A673 (cell line): ENCODE measurements around the gene OGFOD2. TPM values are rescaled to one million over a fixed set of nuclear protein-coding genes. Genes with fewer than 3 reads are reported as not detected.

Source experiments
- BruUV-seq: library from RNA; stranded (reverse); fragments of 400-500 nt; replicated peaks from 2 replicates; lab custom pipeline; 2021; lab: Mats Ljungman, UMichigan
- CTCF ChIA-PET: fragments of 300-600 bp; sonication (Branson Sonifier 250); formaldehyde crosslinking; loops from one replicate; lab custom pipeline; 2022; ENCODE audit warnings: antibody characterized with exemption; lab: Charles Lee
- POLR2A ChIA-PET: fragments of 300-600 bp; sonication (Branson Sonifier 250); formaldehyde crosslinking; loops from one replicate; lab custom pipeline; 2022; ENCODE audit warnings: antibody characterized with exemption; ENCODE audit not compliant: low non-redundant PET; lab: Charles Lee
- DNase-seq: peaks from one replicate; pipeline ENCODE4 v3.0.0-alpha.2; 2015; ENCODE audit warnings: low spot score
- H3K27ac ChIP-seq: fragments of 200-600 bp; sonication (generic); 2 replicates; pipeline ENCODE4 v1.5.1; 2016; ENCODE audit warnings: mixed run types, low read depth, mild to moderate bottlenecking, mixed read lengths, antibody characterized with exemption, low read length; ENCODE audit not compliant: poor library complexity, severe bottlenecking
- H3K27me3 ChIP-seq: fragments of 200-600 bp; sonication (generic); replicated peaks from 2 replicates; pipeline ENCODE4 v1.6.1; 2017; ENCODE audit warnings: mixed run types, low read depth, mild to moderate bottlenecking, mixed read lengths, antibody characterized with exemption, low read length; ENCODE audit not compliant: insufficient read depth, poor library complexity
- H3K36me3 ChIP-seq: fragments of 200-600 bp; sonication (generic); 2 replicates; pipeline ENCODE4 v1.6.1; 2016; ENCODE audit warnings: mixed run types, mild to moderate bottlenecking, mixed read lengths, antibody characterized with exemption, low read length; ENCODE audit not compliant: insufficient read depth, poor library complexity, severe bottlenecking
- H3K4me1 ChIP-seq: fragments of 200-600 bp; sonication (generic); 2 replicates; pipeline ENCODE4 v1.6.1; 2017; ENCODE audit warnings: mixed run types, mild to moderate bottlenecking, mixed read lengths, antibody characterized with exemption, low read length; ENCODE audit not compliant: insufficient read depth, poor library complexity, severe bottlenecking
- H3K4me3 ChIP-seq: fragments of 200-600 bp; sonication (generic); 2 replicates; pipeline ENCODE4 v1.5.1; 2016; ENCODE audit warnings: low read depth, mixed run types, mild to moderate bottlenecking, mixed read lengths, low read length; ENCODE audit not compliant: poor library complexity, severe bottlenecking
- H3K9me3 ChIP-seq: fragments of 200-600 bp; sonication (generic); 2 replicates; pipeline ENCODE4 v1.6.1; 2016; ENCODE audit warnings: mixed run types, low read depth, mild to moderate bottlenecking, mixed read lengths, antibody characterized with exemption, low read length; ENCODE audit not compliant: poor library complexity, severe bottlenecking
- EZH2 ChIP-seq: fragments of 200-600 bp; sonication (generic); IDR thresholded peaks from 2 replicates; pipeline ENCODE4 v1.6.1; 2017; ENCODE audit warnings: borderline replicate concordance, low read depth, mild to moderate bottlenecking, mixed read lengths, antibody characterized with exemption, low read length; ENCODE audit not compliant: poor library complexity, severe bottlenecking
- intact Hi-C: fragments of 100-400 bp; cut with micrococcal nuclease; formaldehyde crosslinking; loops from one replicate; pipeline ENCODE4 v1.10.0; 2022; ENCODE audit not compliant: unreplicated experiment
- total RNA-seq: library from RNA; stranded (reverse); gene quantifications from 2 replicates; pipeline ENCODE4 v1.2.3, GENCODE V29; 2021
- TF ChIP-seq, protein P1 (sequence below): fragments of 300-800, 200-600 bp; sonication (generic); conservative IDR thresholded peaks from 2 replicates; pipeline ENCODE4 v1.5.1; 2017; ENCODE audit warnings: low read depth, mild to moderate bottlenecking, antibody characterized with exemption, low read length, moderate library complexity, mixed read lengths

The OGFOD2 gene
- total RNA-seq, 1 experiment from 2014 or later: 18.2 TPM

DNA sequence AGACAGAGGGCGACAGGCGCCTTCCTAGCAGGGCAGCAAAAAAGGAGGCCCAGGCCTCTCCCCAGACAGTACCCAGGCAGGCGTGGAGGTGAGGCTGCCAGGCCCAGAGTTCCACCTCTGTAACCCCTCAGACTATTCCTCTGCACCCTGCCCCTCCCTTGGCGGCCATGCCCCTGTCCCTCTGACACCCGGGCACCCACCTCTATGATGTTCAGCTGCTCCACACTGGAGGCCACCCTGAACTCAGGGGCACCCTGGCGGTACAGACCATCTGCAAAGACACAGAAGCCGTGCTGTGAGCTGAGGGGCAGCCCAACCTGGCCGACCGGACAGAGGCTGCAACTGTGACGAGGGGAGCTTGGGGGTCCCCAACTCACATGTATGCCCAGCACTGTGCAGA, 25.5 kb downstream of the OGFOD2 start:
- TF ChIP-seq EZH2: no peak
- TF ChIP-seq, protein P1, sequence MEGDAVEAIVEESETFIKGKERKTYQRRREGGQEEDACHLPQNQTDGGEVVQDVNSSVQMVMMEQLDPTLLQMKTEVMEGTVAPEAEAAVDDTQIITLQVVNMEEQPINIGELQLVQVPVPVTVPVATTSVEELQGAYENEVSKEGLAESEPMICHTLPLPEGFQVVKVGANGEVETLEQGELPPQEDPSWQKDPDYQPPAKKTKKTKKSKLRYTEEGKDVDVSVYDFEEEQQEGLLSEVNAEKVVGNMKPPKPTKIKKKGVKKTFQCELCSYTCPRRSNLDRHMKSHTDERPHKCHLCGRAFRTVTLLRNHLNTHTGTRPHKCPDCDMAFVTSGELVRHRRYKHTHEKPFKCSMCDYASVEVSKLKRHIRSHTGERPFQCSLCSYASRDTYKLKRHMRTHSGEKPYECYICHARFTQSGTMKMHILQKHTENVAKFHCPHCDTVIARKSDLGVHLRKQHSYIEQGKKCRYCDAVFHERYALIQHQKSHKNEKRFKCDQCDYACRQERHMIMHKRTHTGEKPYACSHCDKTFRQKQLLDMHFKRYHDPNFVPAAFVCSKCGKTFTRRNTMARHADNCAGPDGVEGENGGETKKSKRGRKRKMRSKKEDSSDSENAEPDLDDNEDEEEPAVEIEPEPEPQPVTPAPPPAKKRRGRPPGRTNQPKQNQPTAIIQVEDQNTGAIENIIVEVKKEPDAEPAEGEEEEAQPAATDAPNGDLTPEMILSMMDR: no peak
- BruUV-seq: no TSS peak
- Histone ChIP-seq H3K27me3 (no peaks in the 10 kb centered on the region), H3K36me3 (no peaks in the 10 kb centered on the region), H3K4me3 (no peak overlapping the region), H3K9me3 (no peaks in the 10 kb centered on the region), H3K4me1 (no peaks in the 10 kb centered on the region), H3K27ac (no peak overlapping the region)
- ChIA-PET POLR2A (no interaction called here), CTCF (no interaction called here)
- intact Hi-C loops: no loop called here
- DNase-seq: no peak

DNA sequence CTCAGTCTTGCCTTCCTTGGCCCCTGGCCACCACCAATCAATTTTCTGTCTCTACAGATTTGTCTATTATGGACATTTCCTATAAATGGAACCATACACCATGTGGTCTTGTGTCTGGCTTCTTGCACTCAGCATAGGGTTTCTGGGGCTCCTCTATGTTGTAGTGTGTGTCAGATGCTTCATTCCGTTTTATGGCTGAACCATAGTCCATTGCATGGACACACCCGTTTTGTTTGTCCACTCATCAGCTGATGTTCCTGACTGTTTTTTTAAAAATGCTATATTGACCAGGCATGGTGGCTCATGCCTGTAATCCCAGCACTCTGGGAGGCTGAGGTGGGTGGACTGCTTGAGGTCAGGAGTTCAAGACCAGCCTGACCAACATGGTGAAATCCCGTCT, 26.4 kb downstream of the OGFOD2 start:
- BruUV-seq: no TSS peak
- DNase-seq: no peak
- no peak overlapping the region for H3K4me3 ChIP-seq
- H3K27ac ChIP-seq: no peak overlapping the region
- no peaks in the 10 kb centered on the region for H3K4me1 ChIP-seq
- no peaks in the 10 kb centered on the region for H3K9me3 ChIP-seq
- TF ChIP-seq, protein P1: no peak
- TF ChIP-seq EZH2: no peak
- ChIA-PET CTCF (no interaction called here), POLR2A (no interaction called here)
- H3K36me3 ChIP-seq: no peaks in the 10 kb centered on the region
- H3K27me3 ChIP-seq: no peaks in the 10 kb centered on the region
- intact Hi-C loops: no loop called here

DNA sequence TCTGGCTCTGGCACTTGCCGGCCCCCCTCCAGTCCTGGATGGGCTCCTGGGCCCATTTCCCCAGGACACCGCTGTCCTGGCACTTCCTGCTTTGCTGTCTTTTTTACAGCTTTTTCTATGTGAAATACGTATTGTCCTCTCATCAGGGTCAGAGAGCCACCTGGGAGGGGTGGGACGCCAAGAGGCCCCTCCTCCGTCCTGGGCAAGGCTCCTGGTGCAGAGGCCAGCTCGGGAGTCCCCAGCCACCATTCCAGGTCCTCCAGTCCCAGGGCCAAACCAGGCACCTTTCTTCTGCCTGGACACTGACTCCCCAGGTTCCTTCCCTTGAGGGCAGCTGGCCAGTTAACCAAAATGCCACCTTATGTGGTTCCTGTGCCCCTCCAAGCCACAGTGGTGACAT, 28.2 kb downstream of the OGFOD2 start:
- Histone ChIP-seq H3K9me3 (no peaks in the 10 kb centered on the region), H3K4me3 (no peak overlapping the region), H3K4me1 (no peaks in the 10 kb centered on the region), H3K36me3 (no peaks in the 10 kb centered on the region), H3K27ac (no peak overlapping the region), H3K27me3 (no peaks in the 10 kb centered on the region)
- CTCF ChIA-PET: no interaction called here
- intact Hi-C loops: no loop called here
- no TSS peak for BruUV-seq
- POLR2A ChIA-PET: no interaction called here
- no peak for DNase-seq
- TF ChIP-seq, protein P1: no peak
- no peak for TF ChIP-seq EZH2
